HG03066 (cell line): ENCODE measurements around the gene KLHL30.

Experiments
- ATAC-seq: cut with Tn5 transposase; IDR thresholded peaks from one replicate; pipeline ENCODE4 v1.9.1; 2021; ENCODE audit warnings: low read depth; ENCODE audit not compliant: unreplicated experiment

The KLHL30 gene

DNA sequence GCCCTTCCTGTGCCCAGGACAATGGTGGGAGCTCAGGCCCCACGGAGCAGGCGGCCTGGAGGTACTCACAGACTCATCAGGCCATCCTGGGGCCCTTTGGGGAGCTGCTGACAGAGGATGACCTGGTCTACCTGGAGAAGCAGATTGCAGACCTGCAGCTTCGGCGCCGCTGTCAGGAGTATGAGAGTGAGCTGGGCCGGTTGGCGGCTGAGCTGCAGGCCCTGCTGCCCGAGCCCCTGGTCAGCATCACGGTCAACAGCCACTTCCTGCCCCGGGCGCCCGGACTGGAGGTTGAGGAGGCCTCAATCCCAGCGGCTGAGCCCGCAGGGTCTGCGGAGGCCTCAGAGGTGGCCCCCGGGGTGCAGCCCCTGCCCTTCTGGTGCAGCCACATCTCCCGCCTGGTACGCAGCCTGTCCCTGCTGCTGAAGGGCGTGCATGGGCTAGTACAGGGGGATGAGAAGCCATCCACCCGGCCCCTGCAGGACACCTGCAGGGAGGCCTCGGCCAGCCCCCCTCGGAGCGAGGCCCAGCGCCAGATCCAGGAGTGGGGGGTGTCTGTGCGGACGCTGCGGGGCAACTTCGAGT is 8.3 kb upstream of the KLHL30 start:
- no peak for ATAC-seq

DNA sequence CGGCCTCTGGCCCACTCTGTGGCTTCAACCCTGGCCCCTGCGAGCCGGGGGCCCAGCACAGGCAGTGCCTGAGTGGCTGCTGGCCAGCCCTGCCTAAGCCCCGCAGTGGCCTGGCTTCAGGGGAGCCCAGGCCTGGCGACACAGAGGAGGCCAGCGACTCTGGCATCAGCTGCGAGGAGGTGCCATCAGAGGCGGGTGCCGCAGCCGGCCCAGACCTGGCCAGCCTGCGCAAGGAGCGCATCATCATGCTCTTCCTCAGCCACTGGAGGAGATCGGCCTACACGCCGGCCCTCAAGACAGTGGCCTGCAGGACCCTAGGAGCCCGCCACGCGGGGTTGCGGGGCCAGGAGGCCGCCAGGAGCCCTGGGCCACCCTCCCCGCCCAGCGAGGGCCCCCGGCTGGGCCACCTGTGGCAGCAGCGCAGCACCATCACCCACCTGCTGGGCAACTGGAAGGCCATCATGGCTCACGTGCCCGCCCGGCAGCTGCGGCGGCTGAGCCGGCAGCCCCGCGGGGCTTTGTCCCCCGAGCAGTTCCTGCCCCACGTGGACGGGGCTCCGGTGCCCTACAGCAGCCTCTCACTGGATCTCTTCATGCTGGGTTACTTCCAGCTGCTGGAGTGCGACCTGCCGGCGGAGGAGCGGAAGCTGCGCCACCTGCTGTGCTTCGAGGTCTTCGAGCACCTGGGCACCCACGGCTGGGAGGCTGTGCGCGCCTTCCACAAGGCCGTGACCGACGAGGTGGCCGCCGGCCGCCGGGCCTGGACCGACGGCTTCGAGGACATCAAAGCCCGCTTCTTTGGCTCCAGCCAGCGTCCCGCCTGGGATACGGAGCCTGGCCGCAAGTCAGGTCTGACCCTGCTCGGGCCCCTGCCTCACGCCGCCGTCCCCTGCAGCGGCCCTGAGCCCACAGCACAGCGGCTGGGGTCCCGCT is 7.5 kb upstream of the KLHL30 start:
- no peak for ATAC-seq

DNA sequence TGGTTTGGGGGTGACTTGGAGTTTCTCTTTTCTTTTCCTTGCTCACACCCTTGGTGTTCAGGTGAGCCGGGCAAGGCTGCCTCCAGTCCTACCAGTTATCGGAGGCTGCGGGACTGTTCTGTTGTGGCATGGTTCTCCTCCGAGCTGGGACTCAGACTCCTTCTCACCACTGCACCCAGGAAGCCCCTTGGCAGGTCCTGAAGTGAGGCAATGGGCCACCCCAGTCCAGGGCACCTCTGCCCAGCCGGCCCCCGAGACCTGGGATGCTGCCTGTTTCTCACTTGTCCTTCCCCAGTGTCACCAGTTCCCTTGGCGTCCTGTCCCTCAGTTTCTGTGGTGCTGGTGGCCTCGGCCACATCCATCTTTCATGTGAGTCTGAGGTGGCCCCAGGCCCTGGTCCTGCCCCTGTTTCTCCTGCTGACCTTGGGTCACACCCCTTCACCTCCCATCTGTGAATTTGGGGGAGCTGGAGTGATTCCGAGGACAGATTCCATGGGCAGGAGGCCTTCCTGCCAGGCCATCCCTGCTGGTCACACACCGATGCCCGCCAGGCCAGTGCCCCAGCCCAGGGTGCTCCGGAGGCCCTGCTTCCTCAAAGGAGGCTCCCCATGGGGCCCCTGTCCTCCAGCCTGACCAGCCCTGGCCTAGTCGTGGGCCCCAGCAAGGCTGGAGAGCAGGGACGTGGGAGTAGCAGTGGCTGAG is 6.6 kb upstream of the KLHL30 start:
- no peak for ATAC-seq

DNA sequence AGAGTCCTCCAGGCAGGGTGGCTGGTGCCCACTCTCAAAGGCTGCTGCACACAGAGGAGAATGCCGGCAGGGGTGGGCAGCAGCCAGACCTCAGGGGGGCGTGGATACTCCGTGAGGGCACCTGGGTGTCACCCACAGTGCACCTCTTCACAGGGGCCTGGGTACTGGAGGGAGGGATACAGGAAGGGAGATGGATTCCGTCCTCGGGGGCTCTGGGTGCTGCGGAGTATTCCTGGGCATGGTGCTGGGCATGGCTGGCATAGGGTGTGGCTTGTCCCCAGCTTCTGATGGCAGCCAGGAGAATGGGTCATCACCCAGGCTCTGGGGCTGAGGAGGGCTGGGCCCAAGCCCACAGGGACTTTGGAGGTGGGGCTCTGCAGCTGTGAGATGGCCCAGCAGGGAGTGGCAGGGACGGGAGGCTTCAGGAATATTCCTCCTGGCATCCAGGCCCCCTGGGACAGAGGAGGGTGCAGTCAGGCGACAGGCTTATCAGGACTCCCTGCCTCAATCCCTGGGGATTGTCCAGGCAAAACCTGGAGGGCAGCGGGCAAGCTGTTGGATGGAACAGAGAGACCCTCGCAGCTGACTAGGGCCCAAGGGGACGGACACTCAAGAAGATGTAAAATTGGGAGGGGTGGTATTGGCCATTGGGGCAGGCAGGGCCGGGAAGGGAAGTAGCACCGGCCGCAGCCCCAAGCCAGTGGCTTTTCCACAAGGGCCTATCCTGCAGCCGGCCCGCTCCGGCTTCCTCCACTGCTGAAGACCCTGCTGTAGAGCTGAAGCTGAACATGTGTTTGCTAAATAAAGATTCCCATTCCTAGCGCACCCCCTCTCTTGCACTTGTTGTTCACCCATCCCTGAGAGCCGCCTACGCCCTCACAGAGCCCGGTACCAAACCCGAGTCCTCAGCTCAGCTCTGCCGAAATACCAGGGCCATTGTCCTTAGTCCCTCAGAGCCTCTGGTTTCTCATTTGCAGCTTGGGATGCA is 5.7 kb upstream of the KLHL30 start:
- no peak for ATAC-seq

DNA sequence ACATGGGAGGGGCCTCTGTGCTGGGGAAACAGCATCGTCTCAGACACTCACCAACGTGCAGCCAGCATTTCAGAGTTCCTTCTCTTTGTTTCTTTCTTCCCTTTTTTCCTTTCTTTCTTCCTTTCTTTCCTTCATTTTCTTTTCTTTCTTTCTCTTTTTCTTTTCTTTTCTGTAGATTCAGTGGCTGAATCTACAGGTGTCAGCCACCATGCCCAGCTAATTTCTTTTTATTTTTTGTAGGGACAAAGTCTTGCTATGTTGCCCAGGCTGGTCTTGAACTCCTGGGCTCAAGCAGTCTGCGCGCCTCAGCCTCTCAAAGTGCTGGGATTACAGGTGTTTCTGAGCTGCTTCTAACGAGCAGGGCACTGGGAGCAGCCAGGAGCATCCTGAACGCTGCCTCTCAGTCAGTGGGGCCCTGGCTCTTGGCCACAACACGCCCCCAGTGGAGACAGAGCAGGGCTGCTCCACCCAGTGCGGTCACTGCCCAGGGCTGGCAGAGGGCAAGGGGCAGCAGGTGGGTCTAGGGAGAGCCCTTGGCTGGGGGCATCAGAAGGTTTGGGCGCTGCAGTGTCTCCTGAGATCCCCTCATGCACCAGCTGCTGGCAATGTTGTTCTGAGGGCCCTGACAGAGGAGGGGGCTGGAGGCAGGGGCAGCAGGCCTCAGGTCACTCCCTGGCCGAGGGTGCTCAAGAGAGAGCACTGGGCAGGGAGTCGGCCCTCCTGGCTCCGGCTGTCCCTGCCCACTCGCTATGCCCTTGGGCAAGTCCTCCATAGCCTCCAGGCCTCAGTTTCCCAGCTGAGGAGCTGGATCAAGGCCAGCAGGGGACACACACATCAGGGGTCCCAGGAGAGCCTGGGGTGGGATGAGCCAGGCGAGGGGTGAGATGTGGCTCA is 4.7 kb upstream of the KLHL30 start:
- ATAC-seq = no peak

DNA sequence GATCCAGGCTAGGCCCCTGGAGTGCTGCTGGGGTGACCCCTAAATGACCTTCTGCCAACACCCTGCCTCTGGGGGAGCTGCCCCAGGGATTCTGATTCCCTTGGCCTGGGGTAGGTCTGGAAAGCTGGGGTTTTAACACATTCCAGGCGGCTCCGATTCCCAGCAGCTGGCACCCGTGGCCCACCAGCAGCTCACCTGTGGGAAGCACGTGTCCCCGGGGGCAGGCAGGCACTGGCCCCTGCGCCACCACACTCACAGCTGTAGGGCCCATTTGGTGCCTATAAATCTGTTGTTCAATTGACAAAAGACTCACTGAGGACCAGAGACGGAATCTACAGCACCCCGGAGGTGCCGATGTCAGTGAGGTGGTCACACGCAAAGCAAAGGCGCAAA is 4.1 kb upstream of the KLHL30 start:
- ATAC-seq = no peak

DNA sequence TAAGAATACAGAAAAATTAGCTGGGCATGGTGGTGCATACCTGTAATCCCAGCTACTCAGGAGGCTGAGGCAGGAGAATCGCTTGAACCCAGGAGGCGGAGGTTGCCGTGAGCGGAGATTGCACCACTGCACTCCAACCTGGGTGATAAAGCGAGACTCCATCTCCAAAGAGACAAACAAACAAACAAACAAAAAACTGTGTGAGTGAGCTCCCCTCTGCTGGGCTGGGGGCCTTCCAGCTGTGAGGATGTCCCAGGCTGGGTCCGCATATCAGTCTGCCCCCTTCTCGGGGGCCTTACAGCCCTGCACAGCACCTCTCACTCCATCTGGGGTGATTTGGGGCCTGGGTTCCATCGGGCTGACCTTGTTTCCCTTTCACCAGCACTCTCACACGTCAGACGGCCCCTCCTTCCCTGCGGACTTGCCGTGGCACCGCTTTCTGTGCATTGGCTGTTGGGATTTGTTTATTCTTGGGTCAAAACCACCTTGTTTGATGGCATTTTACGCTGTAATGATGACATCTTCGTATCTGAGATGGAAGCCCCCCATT is 2.8 kb upstream of the KLHL30 start:
- ATAC-seq = no peak

DNA sequence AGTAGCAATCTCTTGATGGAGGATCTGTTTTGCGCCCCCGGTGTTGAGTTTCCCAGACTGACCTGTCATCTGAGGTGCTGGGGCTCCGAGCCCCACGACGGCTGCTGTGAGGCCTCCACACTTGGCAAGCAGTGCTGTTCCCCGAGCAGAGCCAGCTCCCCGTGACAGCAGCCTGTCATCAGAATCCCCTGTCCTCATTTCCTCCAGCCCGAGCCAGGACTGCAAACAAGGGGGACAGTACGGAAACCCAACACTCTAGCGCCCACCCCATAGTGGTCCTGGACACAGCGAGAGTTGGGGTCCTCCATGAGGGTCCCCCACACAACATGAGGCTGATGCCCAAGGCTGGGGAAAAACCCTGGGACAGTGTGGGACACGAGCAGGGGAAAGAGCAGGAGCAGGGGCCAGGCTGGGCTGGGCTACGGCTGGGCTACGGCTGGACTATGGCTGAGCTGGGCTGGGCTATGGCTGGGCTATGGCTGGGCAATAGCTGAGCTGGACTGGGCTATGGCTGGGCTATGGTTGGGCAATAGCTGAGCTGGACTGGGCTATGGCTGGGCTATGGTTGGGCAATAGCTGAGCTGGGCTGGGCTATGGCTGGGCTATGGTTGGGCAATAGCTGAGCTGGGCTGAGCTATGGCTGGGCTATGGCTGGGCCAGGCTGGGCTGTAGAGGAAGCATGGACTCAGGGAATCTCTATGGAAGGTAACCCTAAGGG is 1.5 kb upstream of the KLHL30 start:
- no peak for ATAC-seq

DNA sequence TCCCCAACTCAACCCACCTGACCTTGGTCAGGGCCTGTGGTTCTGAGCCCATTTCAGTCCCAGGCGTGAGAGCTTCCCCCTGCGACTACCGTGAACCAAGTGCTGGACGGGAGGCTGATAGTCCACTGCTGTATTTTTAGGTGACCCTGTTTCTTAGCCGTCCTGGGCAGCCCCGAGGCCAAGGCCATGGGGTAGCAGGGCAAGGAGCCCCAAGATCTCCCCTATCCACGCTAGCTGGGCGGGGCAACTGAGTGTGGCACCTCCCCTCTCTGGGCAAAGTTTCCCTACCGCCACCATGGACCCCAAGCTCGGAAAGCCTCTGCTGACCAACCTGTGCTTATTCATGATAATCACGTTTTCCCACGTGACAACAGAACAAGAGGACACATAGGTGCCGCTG is 583 bp upstream of the KLHL30 start:
- ATAC-seq = no peak

DNA sequence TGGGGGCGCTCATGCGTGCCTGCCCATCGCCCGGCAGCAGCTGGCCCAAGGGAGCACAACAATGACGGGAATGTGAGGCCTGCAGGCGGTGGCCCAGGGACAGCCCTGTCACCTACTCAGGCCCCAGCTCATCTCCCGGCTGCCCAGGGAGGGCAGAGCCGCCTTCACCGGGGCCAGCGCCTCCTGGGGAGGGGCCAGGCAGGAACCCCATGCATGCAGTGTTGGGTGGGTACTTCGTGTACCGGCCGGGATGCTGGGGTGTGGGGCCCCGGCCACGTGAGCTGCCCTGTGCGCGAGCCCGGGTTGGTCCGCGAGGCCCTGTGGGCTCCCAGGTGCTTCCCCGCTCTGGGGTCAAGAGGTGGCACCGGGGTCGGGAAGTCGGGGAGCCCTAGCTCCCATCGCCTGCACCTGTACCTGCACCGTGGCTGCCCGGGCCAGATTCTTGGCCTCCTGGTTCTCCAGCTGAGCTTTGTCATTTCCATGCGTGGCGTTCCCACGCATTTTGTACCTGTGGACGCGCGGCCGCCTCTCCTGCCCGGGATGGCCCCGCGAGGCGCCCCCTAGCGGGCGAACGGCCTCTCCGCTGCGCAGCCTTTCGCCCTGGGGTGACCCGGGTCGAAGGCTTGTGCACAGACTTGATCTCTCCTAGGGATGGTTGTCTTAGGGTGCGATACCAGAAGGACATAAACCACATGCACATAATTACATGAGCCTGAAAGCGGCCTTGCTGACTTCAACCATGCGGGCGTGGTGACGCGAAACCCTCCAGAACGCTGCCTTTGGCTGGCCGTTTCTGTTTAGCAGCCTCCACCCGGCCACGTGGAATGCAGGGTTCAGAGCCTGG is 950 bp downstream of the KLHL30 start:
- no peak for ATAC-seq

DNA sequence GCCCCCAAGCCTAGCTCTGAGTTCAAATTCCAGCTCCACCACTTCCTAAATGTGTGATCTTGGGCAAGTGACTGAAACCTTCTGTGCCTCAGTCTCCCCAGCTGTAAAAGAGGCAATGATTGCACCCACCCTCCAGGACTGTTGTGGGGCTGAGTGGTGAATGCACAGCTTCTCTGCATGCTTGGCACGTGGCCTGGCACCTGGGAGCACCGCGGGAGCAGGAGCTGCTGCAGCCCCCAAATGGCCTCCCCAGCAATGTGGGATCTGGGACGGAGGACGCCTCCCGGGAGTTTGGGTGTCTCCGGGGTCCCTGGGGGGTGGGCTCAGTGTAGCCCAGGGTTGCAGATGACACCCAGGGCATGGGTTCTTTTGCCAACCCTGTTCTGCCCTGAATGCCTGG is 1.6 kb downstream of the KLHL30 start:
- ATAC-seq = no peak

DNA sequence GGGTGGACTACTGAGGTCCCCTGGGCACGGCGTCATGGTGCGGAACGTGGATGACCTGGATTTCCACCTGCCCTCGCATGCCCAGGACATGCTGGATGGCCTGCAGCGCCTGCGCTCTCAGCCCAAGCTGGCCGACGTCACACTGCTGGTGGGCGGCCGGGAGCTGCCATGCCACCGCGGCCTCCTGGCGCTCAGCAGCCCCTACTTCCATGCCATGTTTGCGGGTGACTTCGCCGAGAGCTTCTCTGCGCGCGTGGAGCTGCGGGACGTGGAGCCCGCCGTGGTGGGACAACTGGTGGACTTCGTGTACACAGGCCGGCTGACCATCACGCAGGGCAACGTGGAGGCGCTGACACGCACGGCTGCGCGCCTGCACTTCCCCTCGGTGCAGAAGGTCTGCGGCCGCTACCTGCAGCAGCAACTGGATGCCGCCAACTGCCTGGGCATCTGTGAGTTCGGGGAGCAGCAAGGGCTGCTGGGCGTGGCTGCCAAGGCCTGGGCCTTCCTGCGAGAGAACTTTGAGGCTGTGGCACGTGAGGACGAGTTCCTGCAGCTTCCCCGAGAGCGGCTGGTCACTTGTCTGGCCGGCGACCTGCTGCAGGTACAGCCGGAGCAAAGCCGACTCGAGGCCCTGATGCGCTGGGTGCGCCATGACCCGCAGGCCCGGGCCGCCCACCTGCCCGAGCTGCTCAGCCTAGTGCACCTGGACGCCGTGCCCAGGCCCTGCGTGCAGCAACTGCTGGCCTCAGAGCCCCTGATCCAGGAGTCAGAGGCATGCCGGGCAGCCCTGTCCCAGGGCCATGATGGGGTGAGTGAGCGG is 2.5 kb downstream of the KLHL30 start:
- no peak for ATAC-seq

DNA sequence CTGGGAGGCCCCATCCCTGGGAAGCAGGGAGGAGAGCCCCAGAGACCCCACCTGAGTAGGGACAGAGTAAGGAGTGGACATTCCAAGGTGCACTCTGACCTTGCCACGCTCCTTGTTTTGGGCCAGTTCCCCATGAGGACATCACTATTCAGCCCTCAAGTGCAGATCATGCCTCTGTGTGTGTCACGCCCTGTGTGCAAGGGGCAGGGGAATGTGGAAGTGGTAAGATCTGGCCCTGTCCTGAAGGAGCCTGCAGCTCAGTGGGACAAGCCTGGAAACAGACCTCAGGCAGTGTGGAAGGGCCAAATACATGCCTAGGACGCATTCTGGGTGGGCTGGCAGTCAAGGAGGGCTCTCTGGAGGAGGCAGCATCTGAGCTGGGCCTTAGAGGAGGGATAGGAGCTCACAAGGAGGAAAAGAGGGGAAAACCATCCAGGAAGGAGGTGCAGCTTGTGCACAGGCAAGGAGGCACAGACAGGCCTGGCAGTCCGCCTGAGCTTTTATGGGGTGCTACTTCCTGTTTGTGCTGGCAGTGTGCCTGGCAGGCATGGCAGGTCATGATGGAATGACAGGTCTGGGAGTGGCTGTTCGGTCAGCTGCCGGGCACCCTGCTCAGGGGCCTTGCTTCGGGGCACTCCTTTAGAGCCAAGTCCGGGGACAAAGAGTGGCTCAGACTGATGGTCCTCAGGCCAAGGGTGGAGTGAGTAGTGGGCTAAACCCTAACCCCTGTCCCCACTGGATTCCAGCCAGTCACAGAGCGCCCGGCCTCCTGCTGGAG is 3.3 kb downstream of the KLHL30 start:
- ATAC-seq = no peak

DNA sequence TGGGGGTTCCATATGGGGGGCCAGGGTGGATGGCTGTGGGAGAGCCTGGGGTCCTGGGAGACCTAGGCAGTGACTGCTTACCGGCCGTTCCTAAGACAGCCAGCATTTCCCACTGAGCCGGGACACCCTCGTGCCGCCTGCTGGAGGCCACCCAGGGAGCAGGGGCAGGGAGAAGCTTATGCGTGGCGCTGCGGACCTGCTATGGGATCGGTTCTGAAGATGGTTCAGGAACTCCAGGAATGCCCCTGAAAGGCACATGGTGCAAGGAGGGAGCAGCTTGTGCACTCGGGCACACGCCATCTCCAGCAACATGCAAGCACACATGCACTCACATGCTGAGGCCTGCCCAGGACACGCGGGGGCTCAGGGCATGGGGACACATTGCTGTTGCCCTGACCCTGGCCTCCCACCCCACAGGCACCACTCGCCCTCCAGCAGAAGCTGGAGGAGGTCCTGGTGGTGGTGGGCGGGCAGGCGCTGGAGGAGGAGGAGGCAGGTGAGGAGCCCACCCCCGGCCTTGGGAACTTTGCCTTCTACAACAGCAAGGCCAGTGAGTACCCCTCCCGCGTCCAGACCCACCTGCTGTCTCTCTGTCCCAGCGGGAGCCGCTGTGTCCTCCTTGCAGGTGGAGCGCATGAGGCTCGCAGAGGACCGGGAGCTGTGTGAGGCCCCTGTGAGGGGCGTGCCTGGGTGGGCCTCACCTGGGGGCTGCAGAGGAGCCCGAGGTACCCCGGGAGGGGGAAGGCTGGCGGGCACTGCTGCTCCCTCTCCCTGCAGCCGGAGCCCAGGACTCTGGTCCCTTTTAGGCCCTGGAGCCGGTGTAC is 4.1 kb downstream of the KLHL30 start:
- ATAC-seq = no peak

DNA sequence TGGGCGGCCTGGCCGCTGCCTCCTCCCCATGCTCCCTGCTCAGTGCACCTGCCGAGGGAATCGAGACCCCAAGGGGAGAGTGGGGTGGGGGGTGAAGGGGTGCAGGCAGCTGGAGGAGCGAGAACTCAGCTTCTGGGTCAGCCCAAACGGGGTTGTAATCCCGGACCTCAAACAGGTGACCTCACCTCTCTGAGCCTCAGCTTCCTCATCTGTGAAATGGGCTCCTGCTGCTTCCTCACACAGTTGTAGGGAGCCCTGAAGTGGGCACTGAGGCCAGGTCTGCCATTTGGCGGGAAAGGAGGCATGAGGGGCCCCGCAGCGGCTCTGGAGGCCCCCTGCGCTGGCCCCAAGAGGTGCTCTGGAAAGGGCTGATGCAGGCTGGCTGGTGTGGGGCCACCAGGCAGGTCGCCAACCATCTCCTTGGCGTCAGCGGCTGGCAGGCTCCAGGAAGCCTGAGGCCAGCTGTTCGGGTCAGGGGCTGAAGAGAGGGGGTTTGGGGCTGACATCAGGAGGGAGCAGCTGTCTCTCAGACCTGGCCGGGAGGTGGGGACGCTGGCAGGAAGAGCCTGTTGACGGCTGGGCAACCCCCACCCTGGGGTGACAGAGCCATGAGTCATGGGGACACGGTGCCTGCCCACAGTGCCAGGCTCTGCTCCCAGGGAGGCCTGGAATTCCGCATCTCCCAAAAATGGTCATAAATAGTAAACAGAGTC is 4.9 kb downstream of the KLHL30 start:
- no peak for ATAC-seq
